Activated naive CD4-positive, alpha-beta T cell treated with anti-CD3 and anti-CD28 coated beads, Interleukin-2, amount 50 U/mL, for 16 hours (primary cell): ENCODE measurements around the gene ZEB1.

ENCODE experiments used
- DNase-seq: peaks from one replicate; pipeline ENCODE4 v3.0.0-alpha.2; 2020

Gene ZEB1

GRCh38 chr10:31318854-31319601 lies at the start of gene ZEB1:
Gene ZEB1, plus strand, starts transcription at chr10:31319216. Its CDS starts 19 bp downstream, at chr10:31319235.
- peak; percentile 92 for DNase-seq

GRCh38 chr10:31270954-31271353 lies 48.1 kb upstream of the ZEB1 start:
- no peak for DNase-seq

GRCh38 chr10:31272841-31273240 lies 46.2 kb upstream of the ZEB1 start:
- DNase-seq = no peak

GRCh38 chr10:31273789-31274188 lies 45.2 kb upstream of the ZEB1 start:
- no peak for DNase-seq

DNA sequence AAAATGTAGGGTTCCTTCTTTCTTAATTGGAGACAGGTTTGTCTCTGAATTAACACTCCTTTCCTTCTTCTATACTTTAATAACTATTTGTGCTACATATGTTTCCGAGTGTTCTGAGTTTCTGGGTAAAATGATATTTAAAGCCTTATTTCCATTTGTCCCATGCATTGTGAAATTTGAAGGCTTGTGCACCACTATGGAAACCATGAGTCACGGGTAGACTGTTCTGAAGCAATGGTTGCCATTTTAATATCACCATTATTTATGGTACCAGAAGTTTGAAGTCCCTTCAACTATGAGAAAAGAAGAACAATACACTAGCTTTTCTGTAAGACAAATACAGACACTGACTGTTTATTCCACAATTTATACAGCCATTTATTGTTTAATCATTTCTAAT lies 44.7 kb upstream of the ZEB1 start:
- no peak for DNase-seq

DNA sequence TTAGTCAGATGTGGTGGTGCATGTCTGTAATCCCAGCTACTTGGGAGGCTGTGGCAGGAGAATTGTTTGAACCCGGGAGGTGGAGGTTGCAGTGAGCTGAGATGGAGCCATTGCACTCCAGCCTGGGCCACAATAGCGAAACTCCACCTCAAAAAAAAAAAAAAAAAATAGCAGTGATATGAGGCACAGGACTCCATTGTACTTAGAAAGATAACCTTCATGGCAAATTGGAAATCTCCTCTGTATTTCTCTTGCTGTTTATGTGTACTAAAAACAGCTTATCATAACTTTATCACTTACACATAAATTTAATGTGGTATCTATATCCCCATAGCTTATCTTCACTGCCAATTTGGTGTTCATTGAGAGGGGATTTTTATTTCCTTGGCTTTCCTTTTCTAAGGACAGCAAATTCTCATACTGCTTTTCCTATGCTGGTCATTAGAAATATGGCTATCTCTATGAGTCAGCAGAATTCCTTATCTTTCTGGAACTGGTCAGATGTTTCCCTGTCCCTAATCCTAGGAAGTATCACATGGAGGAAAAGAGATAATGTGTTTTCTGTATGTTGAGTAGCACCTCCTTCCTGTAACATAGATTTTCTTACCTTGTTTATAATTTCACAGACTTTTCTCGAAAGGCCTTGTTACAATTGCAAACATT lies 40.6 kb upstream of the ZEB1 start:
- DNase-seq = no peak

DNA sequence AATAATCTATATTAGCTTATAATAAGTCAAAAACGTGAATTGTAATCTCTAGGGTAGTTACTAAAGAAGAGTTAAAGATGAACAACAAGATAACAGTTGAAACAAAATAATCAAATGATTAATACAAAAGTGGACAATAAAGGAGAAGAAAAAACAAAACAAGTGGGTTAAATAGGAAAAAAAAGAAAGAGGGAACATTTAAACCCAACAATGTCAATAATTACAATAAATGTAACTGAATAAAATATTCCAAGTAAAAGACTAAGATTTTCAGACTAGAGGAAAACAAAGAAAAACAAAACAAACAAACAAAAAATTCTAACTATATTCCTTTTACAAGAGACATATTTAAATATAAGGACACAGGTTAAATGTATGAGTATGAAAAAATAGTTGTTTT lies 38.0 kb upstream of the ZEB1 start:
- DNase-seq = no peak

DNA sequence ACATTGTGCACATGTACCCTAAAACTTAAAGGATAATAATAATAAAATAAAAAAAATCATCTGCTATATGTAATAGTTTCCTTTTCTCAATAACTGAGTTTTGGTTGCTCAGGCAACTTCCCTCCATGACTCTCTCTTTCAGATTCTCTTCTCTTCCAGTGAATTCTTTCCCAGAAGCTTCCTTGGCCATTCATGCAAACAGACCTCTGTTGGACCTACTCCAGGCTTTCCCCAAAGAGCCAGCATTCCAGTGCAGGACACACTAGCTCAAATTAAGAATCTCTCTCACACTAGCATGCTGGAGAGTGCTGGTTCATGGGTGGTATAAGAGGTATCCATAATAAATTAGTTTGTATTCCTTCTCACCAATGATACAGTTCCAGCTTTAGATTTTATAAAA lies 31.0 kb upstream of the ZEB1 start:
- DNase-seq = no peak

DNA sequence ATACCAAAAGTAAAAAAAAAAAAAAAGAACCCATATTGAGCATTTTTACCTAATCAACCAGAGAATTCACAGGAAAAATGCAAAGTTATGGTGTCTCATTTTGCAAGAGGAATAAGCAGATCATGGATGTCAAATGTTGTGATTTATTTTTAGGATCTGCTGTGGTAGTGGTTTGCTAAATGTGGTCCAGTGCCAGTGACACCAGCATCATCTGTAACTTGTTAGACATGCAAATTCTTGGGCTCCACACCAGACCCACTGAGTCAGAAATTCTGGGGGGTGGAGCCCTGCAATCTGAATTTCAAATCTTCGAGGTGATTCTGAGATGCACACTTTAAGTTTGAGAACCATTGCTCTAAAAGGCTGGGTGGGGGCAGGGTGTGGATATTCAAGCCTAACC lies 30.1 kb upstream of the ZEB1 start:
- no peak for DNase-seq

- no peak for DNase-seq
These were observed 28.6 kb upstream of the ZEB1 start for GRCh38 chr10:31290386-31290785.

- DNase-seq = no peak
These were observed 27.9 kb upstream of the ZEB1 start for GRCh38 chr10:31291123-31291522.

GRCh38 chr10:31294558-31294957 lies 24.5 kb upstream of the ZEB1 start:
- DNase-seq = no peak

GRCh38 chr10:31296754-31297153 lies 22.3 kb upstream of the ZEB1 start:
- no peak for DNase-seq

- no peak for DNase-seq
These were observed 19.9 kb upstream of the ZEB1 start for GRCh38 chr10:31299119-31299518.

DNA sequence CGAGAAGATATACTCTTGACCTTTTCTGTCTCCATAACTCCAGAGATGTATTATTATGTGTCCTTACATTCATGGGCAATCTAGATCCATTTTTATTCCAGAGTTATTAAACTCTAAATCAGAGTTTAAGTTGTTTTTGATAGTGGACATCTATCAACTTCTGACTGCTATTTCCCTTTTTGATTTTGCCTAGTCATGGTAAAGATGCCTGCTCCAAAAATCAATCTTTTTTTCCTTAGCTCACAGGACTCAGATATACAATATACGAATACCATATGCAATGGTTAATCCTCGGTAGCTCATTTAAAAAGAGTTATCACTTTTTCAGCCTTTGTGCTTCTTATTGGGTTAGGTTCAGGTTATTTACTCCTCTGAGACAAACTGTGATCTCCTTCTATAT lies 15.8 kb upstream of the ZEB1 start:
- no peak for DNase-seq

DNA sequence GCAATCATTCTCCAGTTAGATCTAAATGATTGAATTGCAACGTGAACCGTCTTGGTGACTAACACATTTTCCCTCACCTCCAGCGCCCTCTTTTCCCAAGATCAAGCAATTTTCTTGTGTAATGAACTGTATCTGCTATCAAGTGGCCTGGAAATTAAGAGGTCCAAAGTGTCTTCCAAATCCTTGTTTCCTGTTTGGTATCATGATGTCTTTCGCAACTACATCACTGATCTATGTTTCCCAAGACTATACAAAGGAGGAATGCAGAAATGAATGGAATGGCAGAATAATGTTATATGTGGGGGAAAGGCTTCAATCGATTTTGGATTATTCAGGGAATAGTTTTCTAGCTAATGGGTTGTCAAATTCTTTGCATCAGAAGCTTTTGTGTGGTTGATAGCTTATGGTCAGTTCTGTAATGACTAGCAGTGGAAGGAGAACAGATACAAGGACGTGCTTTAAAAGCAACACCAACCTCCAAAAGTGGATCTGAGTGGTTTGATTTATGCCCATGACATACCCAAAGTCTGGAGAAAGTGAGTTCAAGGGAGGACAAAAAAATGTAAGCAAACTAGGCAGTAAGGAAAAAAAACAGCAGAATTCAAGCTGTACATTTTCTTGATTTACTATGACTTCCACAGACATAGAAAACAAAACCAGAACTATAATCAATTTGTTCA lies 14.6 kb upstream of the ZEB1 start:
- DNase-seq = no peak

DNA sequence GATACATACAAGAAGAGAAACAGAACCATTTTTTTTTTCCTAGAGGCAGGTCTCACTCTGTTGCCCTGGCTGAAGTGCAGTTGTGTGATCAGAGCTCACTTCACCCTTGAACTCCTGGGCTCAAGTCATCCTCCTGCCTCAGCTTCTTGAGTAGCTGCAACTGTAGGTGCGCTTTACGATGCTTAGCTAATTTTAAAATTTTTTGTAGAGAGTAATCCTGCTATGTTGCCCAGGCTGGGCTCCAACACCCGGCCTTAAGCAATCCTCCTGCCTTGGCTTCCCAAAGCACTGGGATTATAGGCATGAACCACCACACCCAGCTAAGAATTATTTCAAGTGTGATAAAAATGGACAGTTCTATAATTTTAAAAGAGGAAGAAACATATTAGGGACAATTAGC lies 5.6 kb upstream of the ZEB1 start:
- no peak for DNase-seq

DNA sequence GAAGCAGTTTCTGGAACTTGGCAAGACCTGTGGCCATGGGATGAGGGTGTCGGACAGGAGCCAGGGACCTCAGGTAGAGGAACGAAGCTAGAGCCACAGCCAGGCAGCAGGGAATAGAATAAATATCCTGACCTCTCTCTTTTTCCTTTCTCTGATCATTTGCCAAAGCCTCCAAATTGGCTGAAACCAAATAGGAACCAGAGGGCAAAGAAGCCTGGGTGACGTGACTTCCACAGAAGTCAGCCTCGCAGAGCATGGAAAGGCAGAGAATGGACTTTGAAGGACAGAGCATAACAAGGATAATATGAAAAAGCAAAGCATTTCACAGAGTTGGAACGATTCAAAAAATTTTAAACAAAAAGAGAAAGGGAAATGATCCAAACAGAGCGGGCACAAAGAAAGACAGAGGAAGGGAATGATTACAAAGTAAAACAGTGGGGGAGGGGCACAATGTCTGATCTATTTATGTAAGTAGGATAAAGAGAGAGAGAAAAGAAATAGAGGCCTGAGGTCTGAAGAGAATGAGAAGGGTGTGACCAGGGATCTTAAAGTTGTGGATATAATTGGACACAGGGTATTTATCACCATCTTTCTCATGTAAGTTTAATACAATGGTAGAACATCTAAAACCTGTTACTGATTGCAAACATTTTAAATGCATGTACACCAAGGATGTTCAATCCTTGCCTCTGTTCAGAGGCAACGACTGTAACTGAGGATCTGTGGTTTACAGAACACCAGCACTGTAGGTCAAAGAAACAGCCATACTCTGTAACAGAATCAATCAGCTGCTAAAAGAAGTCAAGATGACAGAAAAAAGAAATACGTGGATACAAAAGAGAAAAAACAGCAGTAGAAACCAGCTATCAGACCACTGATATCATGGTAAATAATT lies 4.5 kb upstream of the ZEB1 start:
- DNase-seq = no peak

DNA sequence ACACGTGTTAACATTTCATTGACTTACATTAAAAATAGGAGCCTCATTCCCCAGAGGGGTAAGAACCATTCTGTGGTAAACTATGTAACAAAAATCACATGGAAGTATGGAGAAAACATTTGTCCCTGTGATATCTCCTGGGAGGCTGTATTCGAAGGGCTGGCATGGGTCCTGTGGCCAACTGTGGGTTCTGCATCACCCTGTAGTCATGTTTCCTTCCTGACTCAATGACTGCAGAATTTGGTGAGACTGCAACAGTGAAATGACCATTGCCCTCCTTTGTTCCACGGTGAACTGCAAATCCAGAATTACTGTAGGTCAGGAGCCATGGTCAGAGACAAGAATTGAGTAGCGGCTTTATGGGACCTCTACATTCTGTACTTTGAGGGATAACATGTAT lies 3.6 kb upstream of the ZEB1 start:
- no peak for DNase-seq

GRCh38 chr10:31317171-31317570 lies 1.8 kb upstream of the ZEB1 start:
- no peak for DNase-seq

DNA sequence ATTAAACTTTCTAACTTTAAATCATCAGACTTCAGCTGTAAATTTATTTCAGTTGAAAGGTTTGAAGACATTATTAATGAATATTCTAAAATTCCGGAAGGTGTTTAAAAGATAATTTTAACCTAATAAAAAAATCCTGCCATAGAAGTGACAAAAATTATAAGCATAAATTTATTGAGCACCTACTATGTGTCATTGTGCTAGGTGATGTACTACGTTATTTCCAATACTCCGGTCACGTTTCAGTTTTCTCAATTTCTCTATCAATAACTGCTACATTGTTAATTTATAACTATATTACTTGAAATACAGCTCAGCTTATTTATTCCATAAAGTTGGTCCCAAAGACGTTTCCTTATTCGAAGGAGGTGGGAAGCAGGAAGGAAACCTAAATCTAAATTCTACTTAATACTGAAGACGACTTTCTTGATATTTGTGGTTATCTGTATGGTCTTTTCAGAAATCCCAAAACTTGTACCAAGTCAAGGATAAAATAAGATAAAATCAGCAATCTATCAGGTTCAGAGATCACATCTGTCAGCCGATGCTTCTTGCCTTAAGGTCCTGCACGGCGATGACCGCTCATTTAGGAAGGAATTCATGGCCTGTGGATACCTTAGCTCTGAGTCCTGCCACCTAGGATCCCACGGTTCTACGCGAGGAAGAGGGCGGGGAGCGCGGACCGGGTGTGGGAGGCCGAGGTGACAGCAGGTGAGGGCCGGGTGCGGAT lies 1.2 kb upstream of the ZEB1 start:
- peak; percentile 77 for DNase-seq

DNA sequence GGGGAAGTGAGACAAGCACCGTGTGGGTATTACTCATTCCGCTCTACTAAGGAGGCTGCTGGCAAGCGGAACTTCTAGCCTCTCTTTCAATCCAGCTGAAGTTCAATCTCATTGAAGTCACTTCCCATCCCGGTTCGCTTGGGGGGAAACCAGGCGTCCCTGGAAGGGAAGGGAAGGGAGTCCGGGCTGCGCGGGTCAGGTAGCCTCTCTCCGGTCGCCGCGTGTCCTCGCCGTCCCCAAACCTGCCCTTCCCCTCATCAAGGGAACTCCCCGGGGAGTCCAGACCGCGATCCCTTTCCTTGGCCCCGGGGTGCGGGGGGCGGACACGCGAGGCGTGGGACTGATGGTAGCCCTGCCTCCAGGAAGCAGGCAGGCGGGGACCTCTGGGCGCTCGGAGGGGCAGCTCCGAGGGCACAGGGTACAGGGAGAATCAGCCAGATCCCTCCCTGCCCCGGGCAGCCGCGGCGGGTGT lies 598 bp upstream of the ZEB1 start:
- DNase-seq = peak; percentile 59
